Gastroesophageal sphincter (tissue), 3 donors: ENCODE measurements around the gene RBMS2.
"Not testable (repeated sequence)": the region's sequence is repeated elsewhere in the genome, so short reads cannot be mapped to it uniquely, and the experiment has no call there.

Experiments
- CTCF ChIP-seq, 4 experiments: fragments of 200-600 bp in 2 of 4; fragments of 450-650 bp in 2 of 4; sonication (generic) in 1 of 4; IDR thresholded peaks; one replicate each; pipeline ENCODE4 v1.5.1; 2017 to 2019; ENCODE audit warnings: antibody characterized with exemption in 4 of 4, mild to moderate bottlenecking in 2 of 4, moderate library complexity in 2 of 4
- EP300 ChIP-seq: sonication (generic); formaldehyde crosslinking; IDR thresholded peaks from one replicate; pipeline ENCODE4 v1.6.1; 2017; ENCODE audit warnings: antibody characterized with exemption, mild to moderate bottlenecking
- POLR2A ChIP-seq, 2 donors: fragments of 450-650 bp; IDR thresholded peaks; one replicate each; pipeline ENCODE4 v1.6.1; 2017; ENCODE audit warnings: antibody characterized with exemption in 2 of 2, mild to moderate bottlenecking in 2 of 2, moderate library complexity in 1 of 2
- POLR2AphosphoS5 ChIP-seq: sonication (generic); formaldehyde crosslinking; IDR thresholded peaks from one replicate; pipeline ENCODE4 v1.6.1; 2017; ENCODE audit warnings: antibody characterized with exemption

GRCh38 chr12:56499452-56499851 lies 22.2 kb upstream of the RBMS2 start:
- not testable (repeated sequence) for TF ChIP-seq POLR2A (IDR thresholded peaks at IDR 0.05); CTCF (IDR thresholded peaks at IDR 0.05); EP300; POLR2AphosphoS5
